CD4-positive, alpha-beta T cell (primary cell): ENCODE data around the gene GARIN5B. TPM values are rescaled to one million over a fixed set of nuclear protein-coding genes. Genes with fewer than 3 reads are reported as not detected.

Source experiments
- ATAC-seq: fragments of 200-7000 bp; cut with Tn5 transposase; one replicate; pipeline ENCODE4 v1.10.0; 2022; ENCODE audit warnings: mild to moderate bottlenecking; ENCODE audit not compliant: poor library complexity
- CTCF ChIA-PET: fragments of 350-600 bp; sonication (Branson Sonifier 250); formaldehyde crosslinking; loops from one replicate; lab custom pipeline; 2021; ENCODE audit warnings: antibody characterized with exemption, inconsistent platforms; lab: Charles Lee
- POLR2A ChIA-PET: fragments of 350-600 bp; sonication (Branson Sonifier 250); formaldehyde crosslinking; loops from one replicate; lab custom pipeline; 2021; ENCODE audit warnings: antibody characterized with exemption, inconsistent platforms; lab: Charles Lee
- DNase-seq, 14 experiments: peaks; one replicate each; pipeline ENCODE4 v3.0.0-alpha.2; 2013 to 2020; ENCODE audit warnings: mixed read lengths in 2 of 14
- H3K27ac ChIP-seq, 2 donors: one replicate each; pipeline versions ENCODE4 v1.5.1 to v1.7.0; 2013; ENCODE audit warnings: low read length in 2 of 2, low read depth in 1 of 2, mild to moderate bottlenecking in 1 of 2
- H3K27me3 ChIP-seq, 2 experiments: 1 replicate in 1 of 2; 2 replicates in 1 of 2; pipeline versions ENCODE4 v1.6.1 to v1.7.0; 2013; ENCODE audit warnings: low read length in 2 of 2, control low read depth in 1 of 2, mild to moderate bottlenecking in 1 of 2, moderate library complexity in 1 of 2; ENCODE audit not compliant: insufficient read depth in 2 of 2, control insufficient read depth in 1 of 2
- H3K36me3 ChIP-seq: one replicate; pipeline ENCODE4 v1.6.1; 2013; ENCODE audit warnings: low read length, control low read depth; ENCODE audit not compliant: insufficient read depth
- H3K4me1 ChIP-seq: one replicate; pipeline ENCODE4 v1.6.1; 2013; ENCODE audit warnings: low read length, control low read depth; ENCODE audit not compliant: insufficient read depth
- H3K4me3 ChIP-seq: one replicate; pipeline ENCODE4 v1.5.1; 2013; ENCODE audit warnings: mild to moderate bottlenecking, low read length, moderate library complexity
- H3K9me3 ChIP-seq, 2 experiments: 1 replicate in 1 of 2; 2 replicates in 1 of 2; pipeline versions ENCODE4 v1.6.1 to v1.7.0; 2013; ENCODE audit warnings: low read length in 2 of 2, mild to moderate bottlenecking in 2 of 2, control low read depth in 1 of 2, moderate library complexity in 1 of 2; ENCODE audit not compliant: control insufficient read depth in 1 of 2, insufficient read depth in 1 of 2
- H3K27ac Mint-ChIP-seq: one replicate; pipeline ENCODE4 v1.8.0; 2020; ENCODE audit warnings: mixed read lengths
- H3K27me3 Mint-ChIP-seq: one replicate; pipeline ENCODE4 v1.8.0; 2021; ENCODE audit warnings: mixed read lengths
- H3K36me3 Mint-ChIP-seq: one replicate; pipeline ENCODE4 v1.8.0; 2021; ENCODE audit warnings: low read depth, mixed read lengths
- H3K4me1 Mint-ChIP-seq: one replicate; pipeline ENCODE4 v1.8.0; 2021; ENCODE audit warnings: low read depth, mixed read lengths
- H3K4me3 Mint-ChIP-seq: one replicate; pipeline ENCODE4 v1.8.0; 2020; ENCODE audit warnings: mild to moderate bottlenecking, mixed read lengths
- H3K9me3 Mint-ChIP-seq: one replicate; pipeline ENCODE4 v1.8.0; 2020; ENCODE audit warnings: mixed read lengths
- CTCF ChIP-seq: fragments of 200-600 bp; IDR thresholded peaks from one replicate; pipeline ENCODE4 v1.8.0; 2022; ENCODE audit warnings: antibody characterized with exemption, mild to moderate bottlenecking
- intact Hi-C, 2 experiments: fragments of 100-400 bp; cut with DNase I in 1 of 2; cut with micrococcal nuclease in 1 of 2; formaldehyde crosslinking; loops; one replicate each; pipeline versions ENCODE4 v1.15.1 to v1.9.0; 2023 to 2025; cut with DNase I, micrococcal nuclease
- total RNA-seq, 174 experiments: library from RNA in 2 of 174; stranded (reverse) in 2 of 174; gene quantifications; one replicate each; pipeline ENCODE4 v1.2.3 and lab custom pipeline; 2021 to 2026

Gene GARIN5B
- total RNA-seq, 2 experiments from 2014 or later: 0.08 TPM; not detected in 1

DNA sequence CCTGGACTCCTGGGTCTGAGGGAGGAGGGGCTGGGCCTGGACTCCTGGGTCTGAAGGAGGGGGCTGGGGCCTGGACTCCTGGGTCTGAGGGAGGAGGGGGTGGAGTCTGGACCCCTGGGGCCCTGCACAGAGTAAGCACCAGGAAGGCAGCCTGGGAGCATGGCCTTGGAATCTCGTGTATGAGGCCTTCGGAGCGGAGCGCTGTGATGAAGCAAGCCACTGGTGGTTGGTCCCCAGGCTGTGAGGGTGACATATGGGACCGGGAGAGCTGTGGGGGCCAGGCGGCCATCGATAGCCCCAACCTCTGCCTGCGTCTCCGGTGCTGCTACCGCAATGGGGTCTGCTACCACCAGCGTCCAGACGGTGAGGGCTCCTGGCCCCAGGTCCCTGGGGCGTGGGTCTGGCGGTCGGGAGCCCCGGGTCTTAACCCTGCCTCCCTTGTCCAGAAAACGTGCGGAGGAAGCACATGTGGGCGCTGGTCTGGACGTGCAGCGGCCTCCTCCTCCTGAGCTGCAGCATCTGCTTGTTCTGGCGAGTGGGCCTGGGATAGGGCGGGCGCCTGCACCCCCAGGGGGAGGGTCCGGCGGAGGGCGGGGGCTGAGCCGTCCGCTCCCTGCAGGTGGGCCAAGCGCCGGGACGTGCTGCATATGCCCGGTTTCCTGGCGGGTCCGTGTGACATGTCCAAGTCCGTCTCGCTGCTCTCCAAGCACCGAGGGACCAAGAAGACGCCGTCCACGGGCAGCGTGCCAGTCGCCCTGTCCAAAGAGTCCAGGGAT lies 14.5 kb upstream of the GARIN5B start:
- H3K27ac ChIP-seq: no peak overlapping the region
- no peak overlapping the region for H3K4me3 Mint-ChIP-seq
- CTCF ChIA-PET: no interaction called here

GRCh38 chr19:55376241-55376933 lies 13.3 kb upstream of the GARIN5B start, which contains the start of gene TMEM190:
TSS of gene TMEM190 (plus strand) at chr19:55376826. CDS start at chr19:55376854, 28 bp downstream.
- DNase-seq (no peak), ATAC-seq (no peak)
- no peaks in the 10 kb centered on the region for H3K36me3 Mint-ChIP-seq
- Histone ChIP-seq H3K27me3 (peaks cover 35 to 45% of the 10 kb centered on the region in 2 experiments), H3K4me1 (no peaks in the 10 kb centered on the region), H3K4me3 (no peak within 1 kb of the TSS), H3K9me3 (peaks cover 0 to 15% of the 10 kb centered on the region in 2 experiments), H3K27ac (no peak within 1 kb of the TSS), H3K36me3 (no peaks in the 10 kb centered on the region)
- intact Hi-C loops: no loop called here
- peaks cover under 1% of the 10 kb centered on the region for H3K4me1 Mint-ChIP-seq
- CTCF ChIA-PET: no interaction called here
- POLR2A ChIA-PET: interaction anchor here (1.2 kb wide), 1 partner anchor 37 kb away, joined by 4 read pairs; the partner anchor contains the start of gene KMT5C
- no peak within 1 kb of the TSS for H3K4me3 Mint-ChIP-seq
- TF ChIP-seq CTCF: no peak
- no peaks in the 10 kb centered on the region for H3K9me3 Mint-ChIP-seq
- H3K27ac Mint-ChIP-seq: no peak within 1 kb of the TSS
- peaks cover 24% of the 10 kb centered on the region for H3K27me3 Mint-ChIP-seq

More for the DNA sequence above, 14.5 kb upstream of the GARIN5B start:
- intact Hi-C loops: no loop called here
- DNase-seq: no peak
- no peak for ATAC-seq
- H3K27me3 Mint-ChIP-seq: peaks cover 13% of the 10 kb centered on the region
- H3K4me3 ChIP-seq: no peak overlapping the region
- peaks cover 11% of the 10 kb centered on the region for H3K4me1 Mint-ChIP-seq
- peaks cover 25 to 36% of the 10 kb centered on the region in 2 experiments for H3K27me3 ChIP-seq
- no peaks in the 10 kb centered on the region for H3K36me3 ChIP-seq
- no peak for TF ChIP-seq CTCF
- H3K36me3 Mint-ChIP-seq: no peaks in the 10 kb centered on the region
- H3K27ac Mint-ChIP-seq: no peak overlapping the region
- no peaks in the 10 kb centered on the region for H3K9me3 Mint-ChIP-seq
- peaks cover 0 to 10% of the 10 kb centered on the region in 2 experiments for H3K9me3 ChIP-seq
- H3K4me1 ChIP-seq: peaks cover 3% of the 10 kb centered on the region
- POLR2A ChIA-PET: no interaction called here

GRCh38 chr19:55373993-55374757 lies 11.1 kb upstream of the GARIN5B start:
- Mint-ChIP-seq H3K36me3 (no peaks in the 10 kb centered on the region), H3K27ac (no peak overlapping the region), H3K27me3 (peaks cover 41% of the 10 kb centered on the region), H3K4me1 (peaks cover 5% of the 10 kb centered on the region), H3K4me3 (no peak overlapping the region), H3K9me3 (no peaks in the 10 kb centered on the region)
- intact Hi-C loops: no loop called here
- H3K9me3 ChIP-seq: peaks cover 0 to 21% of the 10 kb centered on the region in 2 experiments
- no peak overlapping the region for H3K27ac ChIP-seq
- H3K4me1 ChIP-seq: peaks cover 13% of the 10 kb centered on the region
- peaks cover 51 to 63% of the 10 kb centered on the region in 2 experiments for H3K27me3 ChIP-seq
- no peak for ATAC-seq
- CTCF ChIA-PET: no interaction called here
- no peak overlapping the region for H3K4me3 ChIP-seq
- no peak for DNase-seq
- no peaks in the 10 kb centered on the region for H3K36me3 ChIP-seq
- no peak for TF ChIP-seq CTCF
- POLR2A ChIA-PET: no interaction called here
